ENCODE results near the gene PHF5A.

GRCh38 chr22:41478473-41478872 lies 10.0 kb upstream of the PHF5A start:
- TF ChIP-seq YY1 (IDR thresholded peaks at IDR 0.05; ENCODE audit: low read depth, low read length) = no peak
- no peak for TF ChIP-seq POLR2A (IDR thresholded peaks at IDR 0.05; ENCODE audit: control extremely low read depth in 1 of 2, low read depth in 2 of 2, low read length in 2 of 2)
- TF ChIP-seq CTCF (IDR thresholded peaks at IDR 0.05; ENCODE audit: control extremely low read depth in 1 of 3, insufficient read depth in 1 of 3, low read depth in 1 of 3, low read length in 3 of 3) = no peak
- no peak for TF ChIP-seq EP300 (IDR thresholded peaks at IDR 0.05; ENCODE audit: borderline replicate concordance in 1 of 2, low read depth in 2 of 2, low read length in 2 of 2)
- TF ChIP-seq TAF1 (IDR thresholded peaks at IDR 0.05; ENCODE audit: low read depth, low read length) = no peak
- TF ChIP-seq SIN3A (conservative IDR thresholded peaks at IDR 0.05 in 1 of 2, IDR thresholded peaks at IDR 0.05 in 1 of 2; ENCODE audit: low read depth in 1 of 2, low read length in 2 of 2) = no peak
- no peak for TF ChIP-seq BCL11A (IDR thresholded peaks at IDR 0.05; ENCODE audit: low read depth in 2 of 2, low read length in 2 of 2)
- no peak for TF ChIP-seq SP1 (IDR thresholded peaks at IDR 0.05; ENCODE audit: low read depth, low read length)
- TF ChIP-seq EGR1 (IDR thresholded peaks at IDR 0.05; ENCODE audit: borderline replicate concordance, low read depth, low read length) = no peak
- TF ChIP-seq USF2 (IDR thresholded peaks at IDR 0.05; ENCODE audit: low read length) = no peak
- no peak for TF ChIP-seq RNF2 (IDR thresholded peaks at IDR 0.05; ENCODE audit: borderline replicate concordance, low read depth, low read length, missing control alignments, poor library complexity, severe bottlenecking)
- no peak for TF ChIP-seq GABPA (IDR thresholded peaks at IDR 0.05; ENCODE audit: borderline replicate concordance, insufficient read depth, low read length)
- TF ChIP-seq POU5F1 (IDR thresholded peaks at IDR 0.05; ENCODE audit: low read depth, low read length) = no peak

All from H1 (cell line).